Measurements from ENCODE around the gene ITIH5. TPM values are rescaled to one million over a fixed set of nuclear protein-coding genes. Genes with fewer than 3 reads are reported as not detected.

ITIH5 gene
- polyA plus RNA-seq, 1 donor from 2014 or later: 0.28 TPM

- Histone ChIP-seq H3K4me3 (ENCODE audit: low read length) (no peak overlapping the region), H3K4me2 (ENCODE audit: low read length) (no peak overlapping the region), H3K27me3 (ENCODE audit: insufficient read depth, low read depth, low read length) (no peaks in the 10 kb centered on the region), H3F3A (ENCODE audit: insufficient read depth, low read length, poor library complexity, severe bottlenecking) (no peaks in the 10 kb centered on the region), H3K79me2 (replicated peaks; ENCODE audit: insufficient read depth, low read length) (no peaks in the 10 kb centered on the region), H3K36me3 (ENCODE audit: insufficient read depth, low read length) (no peaks in the 10 kb centered on the region), H3K27ac (ENCODE audit: low read length) (no peak overlapping the region), H4K20me1 (ENCODE audit: insufficient read depth) (no peaks in the 10 kb centered on the region), H3K9me3 (ENCODE audit: low read length) (no peaks in the 10 kb centered on the region), H3K9ac (ENCODE audit: low read length) (no peak overlapping the region), H2AFZ (ENCODE audit: low read depth, low read length) (no peak overlapping the region), H3K9me2 (ENCODE audit: insufficient read depth, low read length) (no peaks in the 10 kb centered on the region)
- TF ChIP-seq MXI1 (conservative IDR thresholded peaks at IDR 0.05; ENCODE audit: poor library complexity, severe bottlenecking): no peak
- no peak for TF ChIP-seq TAF1 (IDR thresholded peaks at IDR 0.05; ENCODE audit: low read depth)
- TF ChIP-seq EZH2 (IDR thresholded peaks at IDR 0.05; ENCODE audit: borderline replicate concordance, insufficient read depth, low read length, poor library complexity, severe bottlenecking): no peak
- TF ChIP-seq, protein P1, sequence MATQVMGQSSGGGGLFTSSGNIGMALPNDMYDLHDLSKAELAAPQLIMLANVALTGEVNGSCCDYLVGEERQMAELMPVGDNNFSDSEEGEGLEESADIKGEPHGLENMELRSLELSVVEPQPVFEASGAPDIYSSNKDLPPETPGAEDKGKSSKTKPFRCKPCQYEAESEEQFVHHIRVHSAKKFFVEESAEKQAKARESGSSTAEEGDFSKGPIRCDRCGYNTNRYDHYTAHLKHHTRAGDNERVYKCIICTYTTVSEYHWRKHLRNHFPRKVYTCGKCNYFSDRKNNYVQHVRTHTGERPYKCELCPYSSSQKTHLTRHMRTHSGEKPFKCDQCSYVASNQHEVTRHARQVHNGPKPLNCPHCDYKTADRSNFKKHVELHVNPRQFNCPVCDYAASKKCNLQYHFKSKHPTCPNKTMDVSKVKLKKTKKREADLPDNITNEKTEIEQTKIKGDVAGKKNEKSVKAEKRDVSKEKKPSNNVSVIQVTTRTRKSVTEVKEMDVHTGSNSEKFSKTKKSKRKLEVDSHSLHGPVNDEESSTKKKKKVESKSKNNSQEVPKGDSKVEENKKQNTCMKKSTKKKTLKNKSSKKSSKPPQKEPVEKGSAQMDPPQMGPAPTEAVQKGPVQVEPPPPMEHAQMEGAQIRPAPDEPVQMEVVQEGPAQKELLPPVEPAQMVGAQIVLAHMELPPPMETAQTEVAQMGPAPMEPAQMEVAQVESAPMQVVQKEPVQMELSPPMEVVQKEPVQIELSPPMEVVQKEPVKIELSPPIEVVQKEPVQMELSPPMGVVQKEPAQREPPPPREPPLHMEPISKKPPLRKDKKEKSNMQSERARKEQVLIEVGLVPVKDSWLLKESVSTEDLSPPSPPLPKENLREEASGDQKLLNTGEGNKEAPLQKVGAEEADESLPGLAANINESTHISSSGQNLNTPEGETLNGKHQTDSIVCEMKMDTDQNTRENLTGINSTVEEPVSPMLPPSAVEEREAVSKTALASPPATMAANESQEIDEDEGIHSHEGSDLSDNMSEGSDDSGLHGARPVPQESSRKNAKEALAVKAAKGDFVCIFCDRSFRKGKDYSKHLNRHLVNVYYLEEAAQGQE (IDR thresholded peaks at IDR 0.05; ENCODE audit: borderline replicate concordance): no peak
- no peak for TF ChIP-seq RAD21 (conservative IDR thresholded peaks at IDR 0.05)
- no peak for TF ChIP-seq EP300 (conservative IDR thresholded peaks at IDR 0.05; ENCODE audit: poor library complexity, severe bottlenecking)
- no peak for TF ChIP-seq POLR2AphosphoS5 (IDR thresholded peaks at IDR 0.05)
- no peak for TF ChIP-seq CTCF (IDR thresholded peaks at IDR 0.05; ENCODE audit: poor library complexity, severe bottlenecking)
- TF ChIP-seq SMC3 (conservative IDR thresholded peaks at IDR 0.05; ENCODE audit: poor library complexity): no peak
These were observed 121.0 kb downstream of the ITIH5 start for GRCh38 chr10:7545792-7546191.

DNA sequence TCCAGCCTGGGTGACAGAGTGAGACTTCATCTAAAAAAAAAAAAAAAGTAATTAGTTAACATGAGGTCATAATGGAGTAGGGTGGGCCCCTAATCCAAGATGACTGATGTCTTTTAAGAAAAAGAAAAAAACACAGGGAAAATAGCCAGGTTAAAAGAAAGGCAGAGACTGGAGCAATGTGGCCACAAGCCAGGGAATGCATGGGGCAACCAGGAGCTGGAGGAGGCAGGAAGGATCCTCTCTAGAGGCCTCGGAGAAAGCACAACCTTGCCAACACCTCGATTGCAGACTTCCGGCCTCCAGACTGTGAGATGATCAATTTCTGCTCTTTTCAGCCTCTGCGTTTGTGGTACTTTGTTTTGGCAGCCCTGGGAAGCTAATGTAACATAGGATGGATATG, 121.5 kb downstream of the ITIH5 start:
- Histone ChIP-seq H3K79me2 (replicated peaks; ENCODE audit: insufficient read depth, low read length) (no peaks in the 10 kb centered on the region), H3K4me2 (ENCODE audit: low read length) (no peak overlapping the region), H3K36me3 (ENCODE audit: insufficient read depth, low read length) (no peaks in the 10 kb centered on the region), H3K9me2 (ENCODE audit: insufficient read depth, low read length) (no peaks in the 10 kb centered on the region), H3K9ac (ENCODE audit: low read length) (no peak overlapping the region), H3F3A (ENCODE audit: insufficient read depth, low read length, poor library complexity, severe bottlenecking) (no peaks in the 10 kb centered on the region), H4K20me1 (ENCODE audit: insufficient read depth) (no peaks in the 10 kb centered on the region), H3K27me3 (ENCODE audit: insufficient read depth, low read depth, low read length) (no peaks in the 10 kb centered on the region), H2AFZ (ENCODE audit: low read depth, low read length) (no peak overlapping the region), H3K4me3 (ENCODE audit: low read length) (no peak overlapping the region), H3K9me3 (ENCODE audit: low read length) (no peaks in the 10 kb centered on the region), H3K27ac (ENCODE audit: low read length) (no peak overlapping the region)
- TF ChIP-seq EP300 (conservative IDR thresholded peaks at IDR 0.05; ENCODE audit: poor library complexity, severe bottlenecking): no peak
- TF ChIP-seq, protein P1 (IDR thresholded peaks at IDR 0.05; ENCODE audit: borderline replicate concordance): no peak
